GM19328 (cell line): ENCODE measurements around the gene COL20A1.
"Not testable (repeated sequence)": the region's sequence is repeated elsewhere in the genome, so short reads cannot be mapped to it uniquely, and the experiment has no call there.

Experiments used
- ATAC-seq: cut with Tn5 transposase; IDR thresholded peaks from one replicate; pipeline ENCODE4 v1.9.1; 2021; ENCODE audit warnings: mild to moderate bottlenecking, moderate library complexity; ENCODE audit not compliant: unreplicated experiment

Gene COL20A1

GRCh38 chr20:63370618-63371187 is 77.7 kb downstream of the COL20A1 start:
- no peak for ATAC-seq

- no peak for ATAC-seq
These were observed 78.4 kb downstream of the COL20A1 start for GRCh38 chr20:63371291-63371865.

GRCh38 chr20:63372971-63373885 is 80.2 kb downstream of the COL20A1 start:
- ATAC-seq = no peak

- ATAC-seq = no peak
These were observed 81.0 kb downstream of the COL20A1 start for GRCh38 chr20:63373996-63374395.

- ATAC-seq = no peak
These were observed 81.5 kb downstream of the COL20A1 start for GRCh38 chr20:63374504-63374903.

- ATAC-seq = no peak
These were observed 82.5 kb downstream of the COL20A1 start for GRCh38 chr20:63375438-63375837.

- no peak for ATAC-seq
These were observed 83.6 kb downstream of the COL20A1 start for GRCh38 chr20:63376283-63377250.

GRCh38 chr20:63377256-63377941 is 84.4 kb downstream of the COL20A1 start:
- no peak for ATAC-seq

- no peak for ATAC-seq
These were observed 85.0 kb downstream of the COL20A1 start for GRCh38 chr20:63377951-63378381.

- no peak for ATAC-seq
These were observed 85.6 kb downstream of the COL20A1 start for GRCh38 chr20:63378626-63379025.

GRCh38 chr20:63379296-63379695 is 86.3 kb downstream of the COL20A1 start:
- no peak for ATAC-seq

GRCh38 chr20:63379872-63380271 is 86.9 kb downstream of the COL20A1 start:
- not testable (repeated sequence) for ATAC-seq

- no peak for ATAC-seq
These were observed 87.4 kb downstream of the COL20A1 start for GRCh38 chr20:63380346-63380870.

- ATAC-seq = no peak
These were observed 88.9 kb downstream of the COL20A1 start for GRCh38 chr20:63381781-63382431.

GRCh38 chr20:63382551-63383300 is 89.7 kb downstream of the COL20A1 start:
- no peak for ATAC-seq

- ATAC-seq = no peak
These were observed 90.6 kb downstream of the COL20A1 start for GRCh38 chr20:63383556-63383955.

- no peak for ATAC-seq
These were observed 91.3 kb downstream of the COL20A1 start for GRCh38 chr20:63384336-63384735.
